Measurements from ENCODE around the gene CDH13.

The CDH13 gene

GRCh38 chr16:82788225-82788624 lies 161.5 kb downstream of the CDH13 start:
- no peak for DNase-seq (ENCODE audit: low spot score)

DNA sequence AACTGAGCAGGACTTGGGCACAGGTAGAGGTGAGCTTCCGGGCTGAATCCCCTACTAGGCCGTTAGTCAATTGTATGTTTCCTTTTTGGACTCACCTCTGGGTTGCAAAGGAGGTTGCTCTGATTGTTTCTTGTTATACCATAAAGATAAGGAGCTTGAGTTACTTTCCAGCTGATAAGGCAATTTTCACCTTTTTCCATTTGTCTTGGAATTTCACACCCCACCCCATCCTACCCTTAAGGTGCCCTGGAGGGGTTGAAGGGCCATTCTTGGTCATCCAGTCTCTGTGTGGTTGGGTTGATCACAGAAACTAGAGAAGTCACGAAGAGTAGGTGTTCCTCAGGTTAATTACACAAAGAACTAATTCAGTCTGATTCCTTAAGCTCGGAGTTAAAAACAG lies 162.2 kb downstream of the CDH13 start:
- no peak for DNase-seq (ENCODE audit: low spot score)

DNA sequence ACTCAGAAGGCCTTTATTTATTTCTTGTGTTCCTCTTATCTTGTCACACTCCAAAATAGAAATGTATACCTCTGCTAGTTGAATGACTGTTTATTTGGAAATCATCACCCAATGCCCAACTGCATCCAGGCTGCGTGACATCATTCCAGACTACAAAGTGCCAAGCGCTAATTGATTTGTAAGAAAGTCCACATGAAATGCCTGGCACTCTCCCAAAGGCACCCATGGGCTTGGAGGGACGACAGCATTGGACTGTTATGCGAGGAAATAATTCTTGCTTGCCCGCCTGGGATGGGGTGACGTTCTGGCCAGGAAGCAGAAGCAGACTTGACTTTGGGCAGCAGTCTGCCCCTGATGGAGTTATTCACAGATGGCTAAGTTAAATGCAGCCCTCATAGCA lies 165.9 kb downstream of the CDH13 start:
- DNase-seq (ENCODE audit: low spot score), result no peak

GRCh38 chr16:82793528-82794245 lies 166.9 kb downstream of the CDH13 start:
- no peak for DNase-seq (ENCODE audit: low spot score)

DNA sequence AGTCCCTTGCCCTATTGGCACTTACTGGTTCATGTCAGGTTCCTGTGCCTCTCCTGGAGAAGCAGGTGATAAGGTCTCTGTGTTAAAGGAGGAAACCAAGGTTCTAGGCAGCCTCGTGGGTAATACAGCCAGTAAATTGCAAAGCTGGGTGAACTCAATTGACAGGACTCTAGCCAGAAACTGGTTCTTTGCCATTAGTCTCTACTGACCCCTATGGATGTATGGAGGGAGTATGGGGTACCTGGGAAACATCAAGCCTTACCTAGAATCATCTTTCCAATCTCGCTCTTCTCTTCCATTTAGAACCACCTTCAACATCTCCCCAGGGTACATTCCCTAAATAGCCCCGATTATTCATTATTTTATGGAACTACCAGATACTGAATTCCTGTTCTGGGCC lies 169.3 kb downstream of the CDH13 start:
- no peak for DNase-seq (ENCODE audit: low spot score)

GRCh38 chr16:82801361-82801760 lies 174.6 kb downstream of the CDH13 start:
- no peak for DNase-seq (ENCODE audit: low spot score)

DNA sequence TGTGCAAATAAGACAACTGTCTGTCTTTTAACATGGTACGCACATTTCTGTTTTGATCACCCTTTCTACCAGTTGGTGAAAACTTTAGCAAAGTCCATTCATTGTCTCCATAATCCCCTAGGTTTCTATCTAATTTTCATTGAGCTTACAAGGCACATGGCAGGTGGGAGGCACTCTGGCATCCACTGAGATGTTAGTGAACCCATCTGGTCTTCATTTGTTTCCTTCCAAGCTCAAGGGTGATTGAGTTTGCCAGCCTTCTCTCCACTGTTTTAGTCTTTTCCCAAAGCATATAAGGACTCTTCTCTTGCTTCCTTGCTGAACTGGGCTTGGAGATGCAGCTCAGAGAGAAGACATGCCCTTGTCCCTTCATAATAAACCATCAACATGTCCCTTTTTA lies 179.1 kb downstream of the CDH13 start:
- no peak for DNase-seq (ENCODE audit: low spot score)

DNA sequence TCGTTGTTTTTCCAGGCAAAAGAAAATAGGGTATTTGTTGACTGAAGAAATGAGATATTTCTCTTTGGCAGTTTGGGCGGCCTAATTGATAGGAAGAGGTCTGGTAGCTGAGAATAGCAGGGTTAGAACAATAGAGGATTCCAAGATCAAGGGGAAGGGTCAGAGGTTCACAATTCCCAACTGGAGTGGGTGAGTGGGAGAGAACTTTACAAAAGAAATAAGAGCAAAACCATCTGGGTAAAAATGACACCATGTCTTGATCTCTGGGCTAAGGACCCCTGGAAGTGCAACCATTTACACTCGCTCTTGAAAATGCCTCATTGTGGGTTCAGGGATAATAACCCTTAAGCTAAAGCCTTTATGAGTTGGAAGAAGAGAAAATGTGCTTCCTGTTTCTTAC lies 180.5 kb downstream of the CDH13 start:
- DNase-seq (ENCODE audit: low spot score), result peak; percentile 2

- peak; percentile 50 for DNase-seq (ENCODE audit: low spot score)
These were observed 181.3 kb downstream of the CDH13 start for GRCh38 chr16:82808036-82808435.

DNA sequence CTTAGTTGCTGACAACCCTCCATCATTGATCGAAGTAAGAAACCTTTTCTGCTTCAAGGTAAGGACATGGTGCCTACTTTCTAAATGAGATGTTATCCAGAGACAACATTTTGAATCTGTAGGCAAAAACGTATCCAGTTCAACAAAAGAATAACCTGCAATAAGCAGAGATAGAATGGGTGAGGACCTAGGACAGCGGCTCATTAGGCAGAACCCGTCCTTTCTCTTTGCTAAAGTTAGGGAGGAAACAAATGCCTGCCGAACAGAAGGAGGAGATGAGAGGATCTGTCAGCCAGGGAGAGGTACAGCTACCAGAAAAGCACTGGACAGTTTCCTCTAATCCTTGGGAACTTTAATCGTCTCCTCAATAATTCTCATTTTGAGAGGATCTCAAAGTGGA lies 183.3 kb downstream of the CDH13 start:
- DNase-seq (ENCODE audit: low spot score), result no peak

GRCh38 chr16:82814059-82814458 lies 187.3 kb downstream of the CDH13 start:
- no peak for DNase-seq (ENCODE audit: low spot score)

GRCh38 chr16:82819286-82819685 lies 192.5 kb downstream of the CDH13 start:
- no peak for DNase-seq (ENCODE audit: low spot score)

- no peak for DNase-seq (ENCODE audit: low spot score)
These were observed 194.1 kb downstream of the CDH13 start for GRCh38 chr16:82820855-82821254.

- DNase-seq (ENCODE audit: low spot score), result no peak
These were observed 197.6 kb downstream of the CDH13 start for GRCh38 chr16:82824408-82824807.

DNA sequence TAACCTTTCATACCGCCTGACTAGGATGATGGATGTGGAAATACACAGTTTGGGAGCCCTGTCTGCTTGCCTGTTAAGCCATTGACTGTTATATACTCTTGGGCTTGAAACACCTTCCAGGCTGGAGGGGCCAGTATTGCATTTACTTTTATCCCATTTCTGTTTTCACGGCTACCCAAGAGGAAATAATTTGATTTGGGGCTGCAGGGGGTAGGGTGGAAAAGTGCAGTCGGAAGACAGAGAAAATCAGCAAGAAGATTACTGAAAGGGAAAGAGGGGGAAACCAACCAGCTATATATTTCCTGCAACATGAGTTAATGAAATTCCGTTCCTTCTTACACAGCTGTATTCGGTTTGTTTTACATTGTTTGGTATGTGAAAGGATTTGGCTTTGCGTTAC lies 202.5 kb downstream of the CDH13 start:
- DNase-seq (ENCODE audit: low spot score), result no peak

DNA sequence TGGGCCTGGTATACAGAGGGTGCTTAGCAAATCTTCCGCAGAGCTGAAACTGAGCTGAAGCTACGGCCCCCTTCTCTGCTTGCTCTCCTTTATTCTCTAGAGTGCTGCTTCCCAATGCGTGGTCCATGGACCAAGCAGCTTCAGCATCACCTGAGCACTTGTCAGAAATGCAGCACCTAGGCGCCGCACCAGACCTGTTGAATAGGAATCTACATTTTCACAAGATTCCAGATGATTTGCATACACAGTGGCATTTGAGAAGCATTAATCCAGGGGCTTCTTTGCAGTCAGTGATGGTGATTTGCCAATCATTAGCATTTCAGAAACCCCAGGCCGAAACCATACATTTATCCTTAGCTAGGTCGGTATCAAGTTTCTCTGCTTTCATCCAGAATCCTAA lies 204.2 kb downstream of the CDH13 start:
- no peak for DNase-seq (ENCODE audit: low spot score)

GRCh38 chr16:82832821-82833220 lies 206.1 kb downstream of the CDH13 start:
- no peak for DNase-seq (ENCODE audit: low spot score)

GRCh38 chr16:82833378-82833993 lies 206.7 kb downstream of the CDH13 start:
- DNase-seq (ENCODE audit: low spot score), result no peak

DNA sequence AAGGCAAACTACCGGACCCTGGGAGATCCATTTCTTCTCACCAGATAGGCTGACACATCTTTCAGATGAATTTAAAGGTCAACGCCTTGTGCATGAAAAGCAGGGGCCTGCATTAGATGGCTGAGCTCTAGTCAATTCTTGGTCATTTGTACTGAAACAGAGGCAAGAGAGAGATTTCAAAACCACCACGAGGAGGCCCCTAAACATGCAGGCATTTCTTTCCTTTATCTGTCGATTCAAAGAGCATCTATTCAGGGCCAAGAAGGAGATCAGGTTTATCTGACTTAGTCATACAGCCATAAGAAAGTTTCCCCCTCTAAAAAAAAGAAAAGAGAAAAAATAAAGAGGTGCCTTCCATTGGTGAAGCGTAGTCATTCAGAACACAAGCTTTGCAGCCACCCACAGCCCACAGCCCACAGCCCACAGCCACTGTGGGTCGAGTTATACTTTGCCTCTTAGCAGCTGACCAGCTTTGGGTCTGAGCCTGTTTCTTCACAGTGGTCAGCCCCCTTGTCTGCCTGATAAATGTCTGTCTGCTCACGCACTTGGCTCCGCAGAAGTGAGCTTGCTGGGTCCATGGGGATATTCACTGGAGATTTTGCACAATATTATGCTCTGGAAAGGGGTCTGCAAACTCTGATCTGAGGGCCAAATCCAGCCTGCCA lies 207.5 kb downstream of the CDH13 start:
- no peak for DNase-seq (ENCODE audit: low spot score)

DNA sequence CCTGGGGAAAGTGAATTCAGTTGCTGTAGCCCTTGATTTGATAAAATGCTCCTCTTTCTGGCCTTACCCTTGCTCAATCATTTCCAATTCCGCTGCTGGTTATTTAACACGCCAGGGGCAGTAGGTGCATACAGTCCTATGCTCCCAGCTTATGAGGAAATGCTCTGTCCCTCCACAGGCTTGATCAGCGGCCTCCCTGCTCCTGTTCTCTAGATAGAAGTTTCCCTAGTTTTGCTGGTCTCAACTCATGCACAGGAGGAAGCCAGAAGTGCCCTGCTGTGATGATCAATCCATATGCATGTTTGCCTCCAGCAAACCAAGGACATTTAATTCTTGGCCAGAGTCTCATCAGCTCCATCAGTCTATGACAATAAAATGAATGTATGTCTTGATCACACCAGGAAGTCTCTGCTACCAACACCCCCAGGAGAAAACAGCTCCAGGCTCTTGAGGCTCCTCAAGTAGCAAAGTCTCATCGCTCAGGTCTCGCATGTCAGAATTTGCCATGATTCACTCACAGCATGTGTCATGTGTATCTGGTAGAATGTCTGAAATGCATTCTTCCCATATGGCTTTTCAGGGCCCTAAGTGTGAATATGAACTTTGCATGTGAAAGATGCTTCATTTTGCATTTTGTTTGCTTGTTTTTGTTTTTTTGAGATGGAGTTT lies 208.9 kb downstream of the CDH13 start:
- no peak for DNase-seq (ENCODE audit: low spot score)

DNA sequence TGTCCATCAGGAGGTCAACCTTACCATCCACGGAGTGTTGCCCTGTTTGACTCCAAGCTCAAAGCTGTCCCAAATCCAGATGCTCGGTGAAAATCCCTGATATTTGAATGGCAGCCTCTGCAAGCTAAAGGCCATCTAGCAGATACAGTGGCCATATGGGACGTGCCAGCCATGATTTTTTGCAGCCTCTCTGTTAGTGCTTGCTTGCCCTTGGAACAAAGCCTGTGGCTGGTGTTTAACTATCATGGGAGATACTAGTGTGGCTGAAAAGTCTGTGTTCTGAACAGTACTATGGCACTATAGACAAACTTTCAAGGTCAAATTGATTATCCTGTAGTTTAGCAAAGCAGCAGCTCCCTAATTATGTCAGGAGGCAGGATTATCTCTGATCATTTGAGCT lies 214.3 kb downstream of the CDH13 start:
- DNase-seq (ENCODE audit: low spot score), result no peak

- DNase-seq (ENCODE audit: low spot score), result no peak
These were observed 217.0 kb downstream of the CDH13 start for GRCh38 chr16:82843606-82844271.

Measured in putamen (tissue), 1 donor.